HEK293 (cell line): ENCODE data around the gene FXYD3.

ENCODE experiments used
- CTCF ChIP-seq: fragments of 450-650 bp; formaldehyde crosslinking; IDR thresholded peaks from 2 replicates; pipeline ENCODE4 v1.5.1; 2016; ENCODE audit warnings: missing biosample characterization, missing genetic modification characterization
- SCRT2 ChIP-seq: fragments of 450-650 bp; formaldehyde crosslinking; IDR thresholded peaks from 2 replicates; pipeline ENCODE4 v1.5.1; 2016; ENCODE audit warnings: missing biosample characterization, missing genetic modification characterization
- SETDB1 ChIP-seq: IDR thresholded peaks from one replicate; pipeline ENCODE4 v1.6.1; 2017; ENCODE audit warnings: mild to moderate bottlenecking, low read length, moderate library complexity, mixed read lengths; ENCODE audit not compliant: insufficient read length
- ZBTB49 ChIP-seq: fragments of 450-650 bp; formaldehyde crosslinking; IDR thresholded peaks from 2 replicates; pipeline ENCODE4 v1.5.1; 2016; ENCODE audit warnings: missing biosample characterization, missing genetic modification characterization, low read depth
- ZNF146 ChIP-seq: fragments of 450-650 bp; formaldehyde crosslinking; IDR thresholded peaks from 2 replicates; pipeline ENCODE4 v1.5.1; 2016; ENCODE audit warnings: missing biosample characterization, missing genetic modification characterization
- ZNF266 ChIP-seq: fragments of 450-650 bp; formaldehyde crosslinking; IDR thresholded peaks from 2 replicates; pipeline ENCODE4 v1.5.1; 2016; ENCODE audit warnings: missing biosample characterization, missing genetic modification characterization, low read depth
- ZNF335 ChIP-seq: fragments of 450-650 bp; formaldehyde crosslinking; conservative IDR thresholded peaks from 2 replicates; pipeline ENCODE4 v1.5.1; 2016; ENCODE audit warnings: missing biosample characterization, missing genetic modification characterization
- ZNF350 ChIP-seq: fragments of 450-650 bp; formaldehyde crosslinking; IDR thresholded peaks from 2 replicates; pipeline ENCODE4 v1.5.0; 2017; ENCODE audit warnings: missing biosample characterization, mild to moderate bottlenecking, missing genetic modification characterization
- ZNF548 ChIP-seq: fragments of 450-650 bp; formaldehyde crosslinking; IDR thresholded peaks from 2 replicates; pipeline ENCODE4 v1.5.1; 2016; ENCODE audit warnings: missing biosample characterization, missing genetic modification characterization
- ZNF549 ChIP-seq: fragments of 450-650 bp; IDR thresholded peaks from 2 replicates; pipeline ENCODE4 v1.5.1; 2018; ENCODE audit warnings: missing biosample characterization, missing genetic modification characterization, mild to moderate bottlenecking, inconsistent platforms, moderate library complexity

GRCh38 chr19:35138305-35138892 is 22.8 kb downstream of the FXYD3 start, which contains the start of gene FXYD1:
- TF ChIP-seq ZNF335 (tag by site-specific recombination) (no peak), SETDB1 (no peak), CTCF (tag by site-specific recombination) (no peak), ZNF266 (no peak), ZNF548 (tag by site-specific recombination) (no peak), ZNF350 (tag by site-specific recombination) (no peak), ZNF146 (no peak), ZBTB49 (tag by site-specific recombination) (no peak), ZNF549 (no peak), SCRT2 (tag by site-specific recombination) (no peak)
